ENCODE measurements around the gene DNAH5. TPM values are rescaled to one million over a fixed set of nuclear protein-coding genes. Genes with fewer than 3 reads are reported as not detected.

The DNAH5 gene
- total and polyA plus RNA-seq, 7 donors, result under 0.01 to 0.36 (median 0.07) TPM

DNA sequence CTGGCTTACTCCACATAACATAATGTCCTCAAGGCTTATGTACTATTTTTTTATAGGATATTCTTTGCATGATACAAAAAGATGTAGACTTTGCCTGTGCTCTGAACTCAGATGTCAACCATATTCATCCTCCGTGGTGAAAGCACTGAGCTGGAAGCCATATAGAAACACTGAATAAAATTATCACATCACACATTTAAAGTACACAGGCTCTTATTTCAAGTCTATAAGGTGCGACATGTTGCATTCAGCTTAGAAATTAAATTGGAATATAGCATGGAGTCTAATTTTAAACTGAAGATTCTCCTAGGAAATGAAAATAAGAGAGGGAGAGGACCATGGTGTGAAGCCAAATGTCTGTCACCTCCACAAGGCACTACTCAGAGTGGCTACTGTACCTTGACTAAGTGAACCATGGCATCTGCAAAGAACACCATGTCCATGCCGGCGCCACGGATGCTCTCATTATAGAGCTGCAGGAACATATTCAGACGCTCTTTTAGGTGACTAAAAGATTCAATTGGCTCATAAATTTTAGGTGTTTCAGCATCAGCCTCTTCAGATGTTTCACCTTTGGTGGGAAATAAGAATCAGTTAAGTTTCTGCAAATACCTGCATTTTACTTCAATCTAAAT is 158.6 kb downstream of the DNAH5 start:
- TF ChIP-seq, protein P1, sequence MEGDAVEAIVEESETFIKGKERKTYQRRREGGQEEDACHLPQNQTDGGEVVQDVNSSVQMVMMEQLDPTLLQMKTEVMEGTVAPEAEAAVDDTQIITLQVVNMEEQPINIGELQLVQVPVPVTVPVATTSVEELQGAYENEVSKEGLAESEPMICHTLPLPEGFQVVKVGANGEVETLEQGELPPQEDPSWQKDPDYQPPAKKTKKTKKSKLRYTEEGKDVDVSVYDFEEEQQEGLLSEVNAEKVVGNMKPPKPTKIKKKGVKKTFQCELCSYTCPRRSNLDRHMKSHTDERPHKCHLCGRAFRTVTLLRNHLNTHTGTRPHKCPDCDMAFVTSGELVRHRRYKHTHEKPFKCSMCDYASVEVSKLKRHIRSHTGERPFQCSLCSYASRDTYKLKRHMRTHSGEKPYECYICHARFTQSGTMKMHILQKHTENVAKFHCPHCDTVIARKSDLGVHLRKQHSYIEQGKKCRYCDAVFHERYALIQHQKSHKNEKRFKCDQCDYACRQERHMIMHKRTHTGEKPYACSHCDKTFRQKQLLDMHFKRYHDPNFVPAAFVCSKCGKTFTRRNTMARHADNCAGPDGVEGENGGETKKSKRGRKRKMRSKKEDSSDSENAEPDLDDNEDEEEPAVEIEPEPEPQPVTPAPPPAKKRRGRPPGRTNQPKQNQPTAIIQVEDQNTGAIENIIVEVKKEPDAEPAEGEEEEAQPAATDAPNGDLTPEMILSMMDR (IDR thresholded peaks at IDR 0.05), result no peak
- Histone ChIP-seq H3K9me3 (no peaks in the 10 kb centered on the region), H3K27ac (no peak overlapping the region), H3K4me1 (no peaks in the 10 kb centered on the region), H3K36me3 (ENCODE audit: insufficient read depth in 1 of 2, low read depth in 1 of 2) (no peaks in the 10 kb centered on the region), H3K27me3 (ENCODE audit: insufficient read depth in 3 of 3, low read length in 2 of 3) (no peaks in the 10 kb centered on the region), H3K4me3 (no peak overlapping the region)
- WGBS, 3 donors, result 86 to 91% (median 88%) methylated on average over 6 of the region's 6 CpGs
- DNase-seq (no peak), ATAC-seq (no peak)
- intact Hi-C loops (cut with DNase I), result no loop called here

DNA sequence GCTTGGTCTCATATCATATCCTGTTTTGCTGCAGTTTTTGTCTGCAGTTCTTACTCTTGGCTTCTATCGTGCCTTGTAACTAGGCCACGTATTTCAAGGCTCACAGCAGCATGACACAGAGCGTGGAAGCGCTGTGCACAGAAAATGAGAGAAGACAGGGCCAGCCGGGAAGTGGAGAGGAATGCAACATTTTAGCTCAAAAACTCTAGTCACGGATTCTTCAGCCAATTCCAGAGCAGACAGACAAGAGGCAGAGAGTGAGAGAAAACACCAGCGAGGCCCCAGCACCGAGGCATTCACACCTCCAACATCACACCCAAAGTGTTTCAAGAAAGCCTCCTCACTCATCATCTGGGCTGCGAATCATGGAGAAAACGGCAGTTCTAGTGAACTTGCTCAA is 160.8 kb downstream of the DNAH5 start:
- intact Hi-C loops (cut with DNase I), result no loop called here
- H3K36me3 ChIP-seq (ENCODE audit: insufficient read depth in 1 of 2, low read depth in 1 of 2), result no peaks in the 10 kb centered on the region
- ATAC-seq (no peak), DNase-seq (no peak)
- no peaks in the 10 kb centered on the region for H3K4me1 ChIP-seq
- no peak overlapping the region for H3K4me3 ChIP-seq
- H3K27me3 ChIP-seq (ENCODE audit: insufficient read depth in 3 of 3, low read length in 2 of 3), result no peaks in the 10 kb centered on the region
- no peak overlapping the region for H3K27ac ChIP-seq
- TF ChIP-seq, protein P1 (IDR thresholded peaks at IDR 0.05), result no peak
- 24 to 31% (median 27%) methylated on average over 10 of the region's 10 CpGs for WGBS, 3 donors
- H3K9me3 ChIP-seq, result no peaks in the 10 kb centered on the region

DNA sequence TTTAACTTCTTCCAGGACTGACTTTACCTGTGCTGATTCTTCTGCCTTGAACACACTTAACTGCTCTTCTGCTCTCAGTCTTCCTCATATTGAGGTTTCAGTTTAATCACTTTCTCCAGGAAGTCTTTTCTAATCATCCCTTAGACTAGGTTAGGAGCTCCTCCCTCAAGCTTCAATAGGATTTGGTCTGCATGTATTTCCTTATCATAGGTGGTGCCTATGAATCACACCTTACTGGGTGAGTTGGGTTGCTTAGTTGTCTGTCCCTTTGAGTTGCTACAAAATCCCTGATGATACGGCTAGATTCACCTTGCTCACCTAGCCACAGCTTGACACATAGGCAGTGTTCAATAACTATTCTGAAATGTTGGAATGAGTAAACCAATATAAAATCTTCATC is 164.4 kb downstream of the DNAH5 start:
- Histone ChIP-seq H3K9me3 (no peaks in the 10 kb centered on the region), H3K4me3 (no peak overlapping the region), H3K27me3 (ENCODE audit: insufficient read depth in 3 of 3, low read length in 2 of 3) (no peaks in the 10 kb centered on the region), H3K27ac (no peak overlapping the region), H3K36me3 (ENCODE audit: insufficient read depth in 1 of 2, low read depth in 1 of 2) (no peaks in the 10 kb centered on the region), H3K4me1 (no peaks in the 10 kb centered on the region)
- intact Hi-C loops (cut with DNase I), result no loop called here
- ATAC-seq (no peak), DNase-seq (no peak)
- WGBS, 3 donors, result 92 to 97% (median 93%) methylated on average over 1 of the region's 1 CpG
- TF ChIP-seq, protein P1 (IDR thresholded peaks at IDR 0.05), result no peak

DNA sequence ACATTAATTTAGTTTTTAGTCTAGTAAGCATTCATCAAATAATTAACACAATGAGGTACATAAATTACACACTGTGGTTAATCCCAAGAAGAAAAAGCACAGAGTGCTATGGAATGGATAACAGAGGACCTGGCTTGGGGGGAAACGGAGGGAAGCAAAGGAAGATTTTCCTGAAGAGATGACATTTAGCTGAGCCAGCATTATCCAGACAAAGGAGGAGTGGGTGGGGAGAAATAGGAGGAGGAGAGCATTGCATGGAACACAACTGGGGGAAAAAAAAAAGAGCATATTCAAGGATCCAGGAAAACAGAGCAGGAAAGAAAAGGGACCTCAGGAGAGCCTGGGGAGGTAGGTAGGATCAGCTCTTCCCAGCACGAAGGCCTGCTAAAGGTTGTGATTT is 170.8 kb downstream of the DNAH5 start:
- Histone ChIP-seq H3K36me3 (ENCODE audit: insufficient read depth in 1 of 2, low read depth in 1 of 2) (no peaks in the 10 kb centered on the region), H3K27me3 (ENCODE audit: insufficient read depth in 3 of 3, low read length in 2 of 3) (no peaks in the 10 kb centered on the region), H3K4me3 (no peak overlapping the region), H3K27ac (no peak overlapping the region), H3K9me3 (no peaks in the 10 kb centered on the region), H3K4me1 (no peaks in the 10 kb centered on the region)
- DNase-seq (no peak), ATAC-seq (no peak)
- 66 to 80% (median 76%) methylated on average over 2 of the region's 2 CpGs for WGBS, 3 donors
- intact Hi-C loops (cut with DNase I), result no loop called here
- TF ChIP-seq, protein P1 (IDR thresholded peaks at IDR 0.05), result no peak

DNA sequence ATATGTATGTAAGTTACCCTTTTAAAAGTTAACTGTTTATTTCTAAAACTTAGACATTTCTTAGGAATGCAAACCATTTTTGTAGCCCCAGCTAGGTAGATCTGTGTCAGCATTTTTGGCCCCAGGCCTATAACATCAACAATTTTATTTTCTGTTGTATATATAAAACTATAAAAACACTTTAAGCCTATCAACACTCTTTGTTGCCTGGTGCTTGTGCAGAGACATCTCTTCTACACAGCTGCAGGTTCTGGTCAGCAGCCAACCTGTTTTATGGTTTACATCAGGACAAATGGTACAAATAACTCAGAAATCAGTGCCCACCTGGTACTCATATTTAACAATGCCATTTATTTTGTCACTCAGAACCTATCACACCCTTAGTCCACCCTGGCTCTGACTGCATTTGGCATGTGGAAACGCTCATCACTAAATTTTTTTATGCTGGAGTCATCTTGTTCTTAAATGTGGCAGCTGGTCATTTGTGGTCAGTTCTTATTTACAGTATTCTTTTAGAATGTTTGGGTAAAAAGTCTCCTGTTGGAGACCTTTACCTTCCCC is 173.4 kb downstream of the DNAH5 start:
- Histone ChIP-seq H3K4me3 (no peak overlapping the region), H3K36me3 (ENCODE audit: insufficient read depth in 1 of 2, low read depth in 1 of 2) (no peaks in the 10 kb centered on the region), H3K4me1 (no peaks in the 10 kb centered on the region), H3K27ac (no peak overlapping the region), H3K9me3 (no peaks in the 10 kb centered on the region), H3K27me3 (ENCODE audit: insufficient read depth in 3 of 3, low read length in 2 of 3) (no peaks in the 10 kb centered on the region)
- no peak for ATAC-seq
- TF ChIP-seq, protein P1 (IDR thresholded peaks at IDR 0.05), result no peak
- intact Hi-C loops (cut with DNase I), result no loop called here
- DNase-seq, result no peak
- WGBS, 3 donors, result 27 to 32% (median 30%) methylated on average over 1 of the region's 1 CpG
